ENCODE data around the gene PRIM1.
"Not testable (repeated sequence)": the region's sequence is repeated elsewhere in the genome, so short reads cannot be mapped to it uniquely, and the experiment has no call there.

The PRIM1 gene

DNA sequence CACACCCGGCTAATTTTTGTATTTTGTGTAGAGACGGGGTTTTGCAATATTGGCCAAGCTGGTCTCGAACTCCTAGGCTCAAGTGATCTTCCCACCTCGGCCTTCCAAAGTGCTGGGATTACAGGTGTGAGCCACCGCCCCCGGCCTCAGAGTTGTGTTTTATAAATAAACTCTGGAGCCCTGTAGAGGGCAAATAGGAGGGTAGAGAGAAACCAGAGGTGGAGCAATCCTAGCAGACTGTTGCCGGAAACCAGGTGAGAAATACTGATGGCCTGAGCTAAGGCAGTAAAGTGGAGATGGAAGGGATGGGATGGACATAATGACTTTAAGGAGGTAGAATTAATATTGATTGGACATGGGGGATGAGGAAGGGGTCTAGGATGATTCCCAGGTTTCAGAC, 8.3 kb upstream of the PRIM1 start:
- no peak for DNase-seq (ENCODE audit: low read depth)

DNA sequence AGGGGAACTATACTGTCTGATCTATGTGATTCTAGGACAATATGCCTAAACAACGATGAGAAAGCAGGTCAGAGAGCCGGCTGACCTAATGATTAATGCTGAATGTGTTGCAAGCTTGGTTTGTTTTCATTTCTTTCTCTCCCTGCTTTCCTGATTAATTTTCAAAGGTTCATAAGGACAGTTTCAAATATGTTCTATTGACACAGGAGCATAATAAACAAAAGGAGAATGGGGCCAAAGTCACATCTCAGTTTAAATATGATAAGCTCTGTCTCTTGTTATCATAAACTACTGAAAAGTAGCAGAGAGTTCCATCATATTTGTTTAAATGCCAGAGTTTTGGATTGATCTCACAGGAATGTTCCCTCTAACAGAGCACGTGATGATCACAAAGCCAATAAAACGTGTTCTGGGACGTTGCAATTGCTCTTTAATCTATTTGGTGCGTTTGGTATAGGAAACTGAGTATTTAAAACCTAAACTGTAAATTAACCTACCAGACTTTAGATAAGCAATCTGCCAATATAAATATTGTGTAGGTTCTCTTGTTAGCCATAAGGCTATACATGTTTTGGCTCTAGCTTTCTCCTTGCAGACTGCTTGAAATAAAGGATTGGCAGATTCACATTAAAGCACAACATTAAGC, 7.3 kb upstream of the PRIM1 start:
- no peak for DNase-seq (ENCODE audit: low read depth)

DNA sequence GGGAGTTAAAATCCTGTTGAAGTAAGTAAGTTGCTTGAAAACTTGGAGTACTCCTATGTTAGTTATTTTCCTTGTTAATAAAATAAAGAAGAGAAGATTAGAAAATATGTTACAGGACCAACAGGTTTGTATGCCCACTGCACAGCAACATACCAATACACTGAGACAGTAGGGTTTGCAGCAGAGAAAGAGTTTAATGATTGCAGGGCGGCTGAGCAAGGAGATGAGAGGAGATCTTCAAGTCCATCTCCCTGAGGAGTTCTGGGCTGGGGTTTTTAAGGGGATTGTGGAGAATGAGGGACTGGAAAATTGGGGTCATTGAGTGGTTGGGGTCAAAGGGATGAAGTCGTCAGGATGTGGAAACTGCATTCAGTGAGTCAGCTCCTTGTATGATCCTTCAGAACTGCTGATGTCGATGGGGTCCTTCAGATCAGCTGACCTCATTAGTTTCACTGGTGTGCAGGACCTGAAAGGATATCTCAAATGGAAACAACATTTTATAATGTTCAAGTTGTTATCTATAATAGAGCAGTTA, 6.7 kb upstream of the PRIM1 start:
- DNase-seq (ENCODE audit: low read depth), result no peak

DNA sequence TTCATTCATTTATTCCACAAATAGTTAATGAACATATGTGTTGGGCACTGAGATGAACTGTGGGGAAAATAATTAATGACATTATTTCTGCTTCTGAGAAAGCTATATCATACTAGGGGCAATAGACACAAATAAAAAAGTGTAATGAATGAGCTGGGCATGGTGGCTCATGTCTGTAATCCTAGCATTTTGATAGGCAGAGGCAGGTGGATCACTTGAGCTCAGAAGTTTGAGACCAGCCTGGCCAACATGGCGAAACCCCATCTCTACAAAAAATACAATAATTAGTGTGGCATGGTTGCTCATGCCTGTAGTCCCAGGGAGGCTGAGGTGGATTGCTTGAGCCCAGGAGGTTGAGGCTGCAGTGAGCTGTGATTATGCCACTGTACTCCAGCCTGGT, 5.8 kb upstream of the PRIM1 start:
- not testable (repeated sequence) for DNase-seq (ENCODE audit: low read depth)

DNA sequence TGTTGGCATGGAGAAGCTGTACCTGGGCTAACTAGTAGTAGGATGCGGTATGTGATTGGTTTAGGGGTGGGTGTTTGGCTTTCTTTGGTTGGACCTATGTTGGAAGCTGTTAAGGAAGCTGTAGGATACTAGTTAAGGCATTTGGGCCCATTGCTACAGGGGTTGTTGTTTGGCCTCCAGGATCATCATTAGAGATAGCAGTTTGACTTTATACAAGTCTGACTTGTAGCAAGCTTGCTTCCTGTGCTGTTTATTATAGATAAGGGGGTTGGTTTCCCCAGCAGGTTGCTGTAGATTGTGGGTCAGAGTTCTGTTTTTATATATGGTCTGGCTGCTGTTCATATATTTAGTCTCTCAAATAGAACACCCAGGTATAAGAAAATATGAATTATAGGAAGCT, 1.4 kb upstream of the PRIM1 start:
- no peak for DNase-seq (ENCODE audit: low read depth)

DNA sequence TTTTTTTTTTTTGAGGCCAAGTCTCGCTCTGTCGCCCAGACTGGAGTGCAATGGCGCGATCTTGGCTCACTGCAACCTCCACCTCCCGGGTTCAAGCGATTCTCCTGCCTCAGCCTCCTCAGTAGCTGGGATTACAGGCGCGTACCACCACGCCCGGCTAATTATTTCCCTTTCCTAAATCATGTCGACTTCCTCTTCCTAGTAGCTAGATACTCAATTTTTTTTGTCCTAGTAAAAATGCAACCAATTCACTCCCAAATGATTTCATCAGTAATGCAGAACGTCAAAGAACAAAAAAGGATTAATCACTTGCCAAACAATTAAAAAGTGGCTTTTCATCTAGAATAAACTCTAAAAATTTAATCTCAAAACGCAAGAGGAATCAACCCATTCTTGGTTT, 1.5 kb downstream of the PRIM1 start:
- DNase-seq (ENCODE audit: low read depth), result not testable (repeated sequence)

DNA sequence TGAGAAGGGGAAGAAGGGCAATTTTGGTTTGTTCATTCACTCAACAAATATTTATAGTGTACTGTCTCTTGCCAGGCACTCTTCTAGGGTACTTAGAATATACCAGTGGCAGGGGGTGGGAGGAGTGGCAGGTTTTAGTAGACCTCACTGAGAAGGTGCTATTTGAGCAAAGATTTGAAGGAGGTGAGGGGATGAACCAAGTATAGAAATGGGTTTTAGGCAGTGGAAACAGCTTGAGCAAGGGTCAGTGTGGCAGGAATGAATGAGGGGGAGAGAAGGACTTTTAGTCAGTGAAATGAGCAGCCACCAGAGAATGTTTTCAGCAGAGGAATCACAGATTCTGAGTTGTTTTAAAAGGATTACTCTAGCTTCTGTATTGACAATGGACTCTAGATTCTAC, 2.3 kb downstream of the PRIM1 start:
- no peak for DNase-seq (ENCODE audit: low read depth)

DNA sequence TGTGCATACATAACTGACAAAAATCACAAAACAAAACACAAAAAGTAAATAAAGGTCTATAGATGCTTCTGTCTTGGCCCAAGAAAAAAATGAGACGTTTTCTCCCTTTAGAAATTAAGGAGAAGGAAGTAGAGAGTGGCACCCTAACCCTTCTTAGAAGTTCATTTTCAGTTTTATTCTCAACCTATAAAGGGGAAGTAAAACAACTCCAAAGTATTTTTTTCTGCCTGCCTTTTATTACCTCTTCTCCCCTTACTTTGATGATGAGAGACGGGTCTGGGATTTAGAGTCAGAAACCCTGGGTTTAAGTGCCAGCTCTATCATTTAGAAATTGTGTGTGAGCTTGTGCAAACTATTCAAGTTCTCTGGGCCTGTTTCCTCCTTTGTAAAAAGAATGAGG, 2.8 kb downstream of the PRIM1 start:
- DNase-seq (ENCODE audit: low read depth), result no peak

DNA sequence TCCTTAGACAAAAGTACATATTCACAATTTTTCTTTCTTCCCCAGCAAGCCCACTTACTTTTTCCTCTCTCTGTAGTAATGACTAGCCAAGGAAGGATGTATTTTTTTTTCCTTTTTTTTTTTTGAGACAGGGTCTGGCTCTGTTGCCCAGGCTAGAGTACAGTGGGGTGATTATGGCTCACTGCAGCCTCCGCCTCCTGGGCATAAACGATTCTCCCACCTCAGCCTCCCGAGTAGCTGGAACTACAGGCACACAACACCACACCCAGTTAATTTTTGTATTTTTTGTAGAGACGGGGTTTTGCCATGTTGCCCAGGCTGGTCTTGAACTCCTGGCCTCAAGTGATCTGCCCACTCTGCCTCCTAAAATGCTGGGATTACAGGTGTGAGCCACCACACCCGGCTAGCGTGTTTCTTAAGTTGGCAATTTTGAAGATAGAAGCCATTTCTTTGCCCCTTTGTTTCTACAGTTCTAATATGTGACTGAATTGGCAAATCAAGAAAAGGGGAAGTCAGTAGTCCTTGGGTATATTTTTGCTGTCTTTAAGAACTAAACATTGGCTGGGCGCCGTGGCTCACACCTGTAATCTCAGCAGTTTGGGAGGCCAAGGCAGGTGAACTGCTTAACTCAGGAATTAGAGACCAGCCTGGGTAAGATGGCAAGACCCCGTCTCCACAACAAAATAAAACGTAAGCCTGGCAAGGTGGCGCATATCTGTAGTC, 23.8 kb downstream of the PRIM1 start:
- DNase-seq (ENCODE audit: low read depth), result no peak

DNA sequence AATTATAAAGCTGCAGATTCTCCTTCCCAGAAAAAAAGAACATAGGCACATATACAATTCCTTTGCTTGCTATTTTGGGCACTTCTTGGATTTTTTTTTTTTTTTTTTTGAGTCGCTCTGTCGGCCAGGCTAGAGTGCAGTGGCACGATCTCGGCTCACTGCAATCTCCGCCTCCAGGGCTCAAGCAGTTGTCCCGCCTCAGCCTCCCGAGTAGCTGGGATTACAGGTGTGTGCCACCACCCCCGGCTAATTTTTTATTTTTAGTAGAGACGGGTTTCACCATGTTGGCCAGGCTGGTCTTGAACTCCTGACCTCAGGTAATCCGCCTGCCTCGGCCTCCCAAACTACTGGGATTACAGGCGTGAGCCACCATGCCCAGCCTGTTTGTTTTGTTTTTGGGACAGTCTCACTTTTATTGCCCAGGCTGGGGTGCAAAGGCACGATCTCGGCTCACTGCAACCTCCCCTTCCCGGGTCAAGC, 25.9 kb downstream of the PRIM1 start:
- DNase-seq (ENCODE audit: low read depth), result not testable (repeated sequence)

DNA sequence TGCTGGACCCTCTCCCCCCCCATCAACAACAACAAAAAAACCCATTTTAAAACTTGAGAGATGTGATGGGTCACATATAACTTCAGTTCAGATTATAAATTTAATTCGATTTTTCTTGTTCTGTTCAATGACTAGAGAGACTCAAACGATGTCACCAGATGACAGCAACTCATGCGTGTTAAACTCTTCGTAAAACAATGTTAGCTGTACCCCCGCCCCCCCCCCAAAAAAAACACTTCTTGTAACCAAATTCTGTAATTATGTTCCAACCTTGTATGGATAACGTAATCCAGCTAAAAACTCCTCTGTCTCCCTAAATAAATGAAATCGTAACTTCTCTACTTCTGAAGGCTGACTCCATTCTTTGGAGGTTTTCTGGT, 26.4 kb downstream of the PRIM1 start:
- DNase-seq (ENCODE audit: low read depth), result no peak

DNA sequence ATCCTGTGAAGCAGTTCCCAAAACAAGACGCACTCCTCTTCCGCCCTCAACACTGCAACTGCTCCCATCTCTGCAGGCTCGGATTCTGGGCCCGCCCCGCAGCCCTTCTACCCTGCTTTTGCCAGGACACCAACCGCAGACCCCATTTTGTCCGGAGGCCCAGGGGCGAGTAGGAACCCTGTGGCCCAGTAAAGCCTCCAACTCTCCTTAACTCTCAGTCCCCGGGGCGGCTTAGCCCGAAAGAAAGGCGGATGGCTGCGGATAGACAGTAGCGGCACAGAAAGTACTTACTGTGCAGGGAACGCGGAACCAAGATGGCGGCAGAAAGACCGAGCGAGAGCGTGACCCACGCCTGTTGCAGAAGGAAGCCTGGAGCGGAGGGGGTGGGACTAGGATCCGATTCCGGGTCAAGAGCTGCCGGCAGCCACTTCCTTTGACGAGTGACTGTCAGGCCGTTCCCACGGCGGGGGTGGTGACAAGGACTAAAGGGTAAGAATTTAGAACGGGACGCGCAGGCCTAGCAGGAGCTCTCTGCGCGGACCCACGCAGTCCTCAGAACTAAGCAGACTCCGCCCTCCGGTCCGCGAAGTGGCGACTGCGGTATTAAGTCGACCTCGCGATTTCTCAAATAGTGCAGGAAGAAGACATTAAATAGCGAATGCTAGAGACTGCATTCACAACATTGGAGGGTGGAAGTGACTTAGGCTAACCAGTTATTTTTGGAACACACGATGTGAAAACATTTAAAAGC, 27.0 kb downstream of the PRIM1 start, which contains the start of gene NACA:
TSS of gene NACA (minus strand) at position 328 of the 751 bp plus-strand sequence. CDS start 778 bp downstream, outside the sequence.
- DNase-seq (ENCODE audit: low read depth), result peak; percentile 94

DNA sequence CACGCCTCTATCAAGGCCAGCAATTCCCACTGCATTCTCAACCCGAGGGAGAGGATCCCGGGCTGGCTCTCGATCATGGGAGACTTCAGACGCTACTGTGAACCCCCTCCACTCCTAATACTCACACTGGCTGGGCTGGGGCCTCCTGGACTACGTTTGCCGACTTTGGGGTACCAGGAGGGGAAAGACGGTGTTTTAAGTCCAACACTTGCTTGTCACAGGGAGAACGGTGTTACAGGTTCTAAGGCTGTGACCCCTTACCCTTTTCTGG, 27.5 kb downstream of the PRIM1 start:
- DNase-seq (ENCODE audit: low read depth), result no peak

DNA sequence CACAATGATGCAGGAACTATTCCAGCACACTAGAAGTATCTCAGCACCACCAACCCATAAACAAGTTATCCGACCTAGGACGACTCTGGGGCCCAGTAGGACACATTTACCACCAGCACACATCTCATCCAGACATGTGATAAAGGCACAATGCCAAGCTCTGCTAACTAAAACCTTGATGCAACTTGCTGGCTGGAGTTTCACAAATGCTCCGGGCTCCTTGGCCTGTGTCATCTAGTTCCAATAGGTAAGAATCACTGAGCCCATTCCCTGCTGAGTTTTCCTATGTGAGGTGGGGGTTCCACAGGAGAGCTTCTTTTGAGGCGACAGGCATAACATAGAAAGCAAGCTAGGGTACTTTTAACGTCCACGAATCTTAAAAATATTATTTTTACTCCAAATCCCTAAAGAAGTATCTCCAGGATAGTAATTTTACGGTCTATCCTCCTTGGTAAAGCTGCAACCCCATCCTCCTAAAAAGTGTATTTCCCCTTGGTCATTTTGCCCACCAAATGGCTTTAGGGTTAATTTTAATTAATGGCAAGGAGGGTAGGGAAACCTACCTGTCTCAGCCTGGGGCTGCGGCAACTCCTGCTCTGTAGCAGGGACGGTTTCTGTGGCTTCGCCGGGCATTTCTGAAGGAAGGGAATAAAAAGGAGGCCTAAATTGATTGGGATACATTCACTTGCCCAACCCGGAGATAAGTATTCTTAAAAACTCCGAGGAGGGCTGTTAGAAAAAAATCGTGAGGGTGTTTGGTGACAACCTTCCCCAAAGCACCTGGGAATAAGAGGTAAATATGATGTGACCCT, 28.0 kb downstream of the PRIM1 start:
- DNase-seq (ENCODE audit: low read depth), result no peak

DNA sequence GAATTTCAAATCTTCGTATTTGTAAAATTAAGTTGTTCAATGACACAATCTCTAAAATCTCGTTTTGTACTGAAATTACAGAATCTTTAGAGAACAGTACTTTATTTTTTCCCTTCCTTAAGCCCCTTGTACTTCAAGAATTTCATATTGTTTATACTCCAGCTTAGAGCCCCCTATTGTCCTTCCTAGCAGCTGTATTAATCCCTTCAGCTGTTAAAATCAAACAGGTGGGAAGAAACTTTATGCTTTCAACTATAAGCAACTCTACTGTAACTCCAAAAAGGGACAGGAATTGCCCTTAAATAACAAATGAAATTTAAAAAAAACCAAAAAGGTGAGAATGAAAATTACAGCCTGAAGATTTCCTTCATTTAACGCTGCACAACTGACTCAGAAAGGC, 28.8 kb downstream of the PRIM1 start:
- DNase-seq (ENCODE audit: low read depth), result no peak

DNA sequence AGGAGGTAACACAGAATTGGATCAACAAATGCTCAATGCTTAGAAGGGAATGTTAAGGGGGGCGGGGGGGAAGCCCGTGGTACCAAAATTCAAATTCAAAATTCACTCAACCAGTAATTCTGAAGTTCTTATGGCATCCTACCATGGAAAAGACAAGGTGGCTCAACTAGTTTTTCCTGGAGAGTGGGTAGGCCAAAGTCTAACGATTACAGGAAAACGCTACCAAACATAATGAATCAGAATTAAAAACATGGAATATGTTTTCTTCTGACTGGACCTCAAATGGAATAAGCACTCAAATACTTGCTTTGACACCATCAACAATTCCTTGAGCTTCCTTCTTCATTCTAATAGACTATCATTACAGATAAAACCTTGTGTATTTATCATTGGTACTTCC, 29.3 kb downstream of the PRIM1 start:
- DNase-seq (ENCODE audit: low read depth), result no peak

DNA sequence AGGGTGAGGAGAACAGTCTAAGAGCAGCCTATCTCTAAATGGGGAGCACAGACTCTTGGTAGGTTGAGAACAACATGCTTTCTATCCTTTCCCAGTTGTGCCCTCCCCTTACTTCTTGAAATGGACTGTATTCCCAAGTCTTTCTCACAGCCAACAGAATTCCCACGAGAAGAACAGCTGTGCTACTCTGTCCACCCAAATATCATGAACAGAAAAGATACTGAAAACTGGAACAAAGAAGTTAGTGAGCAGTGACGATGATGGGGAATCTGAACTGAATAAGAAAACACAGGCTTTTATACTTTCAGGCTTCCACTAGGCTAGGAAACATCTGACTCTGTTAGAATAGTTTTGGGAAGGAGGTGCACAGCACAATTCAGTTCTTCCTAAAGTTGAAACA, 30.4 kb downstream of the PRIM1 start:
- DNase-seq (ENCODE audit: low read depth), result no peak

DNA sequence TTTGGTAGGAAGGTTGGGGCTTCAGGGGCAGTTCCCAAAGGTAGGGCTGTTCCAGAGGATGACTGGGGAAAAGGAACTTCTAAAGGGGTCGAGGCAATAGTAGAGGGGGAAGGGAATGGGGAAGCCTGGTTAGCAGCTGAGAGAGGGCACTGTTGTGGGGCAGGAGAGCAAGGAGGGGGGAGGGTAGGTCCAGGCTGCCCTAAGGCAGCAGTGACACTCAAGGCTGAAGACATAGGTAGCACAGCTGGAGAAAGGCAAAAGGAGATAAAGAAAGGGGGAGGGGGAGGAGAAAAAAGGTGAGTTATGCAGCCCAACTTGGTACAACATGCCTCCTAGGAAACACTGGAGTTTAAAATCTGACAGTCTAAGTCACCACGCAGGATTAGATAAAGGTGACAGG, 30.9 kb downstream of the PRIM1 start:
- no peak for DNase-seq (ENCODE audit: low read depth)

DNA sequence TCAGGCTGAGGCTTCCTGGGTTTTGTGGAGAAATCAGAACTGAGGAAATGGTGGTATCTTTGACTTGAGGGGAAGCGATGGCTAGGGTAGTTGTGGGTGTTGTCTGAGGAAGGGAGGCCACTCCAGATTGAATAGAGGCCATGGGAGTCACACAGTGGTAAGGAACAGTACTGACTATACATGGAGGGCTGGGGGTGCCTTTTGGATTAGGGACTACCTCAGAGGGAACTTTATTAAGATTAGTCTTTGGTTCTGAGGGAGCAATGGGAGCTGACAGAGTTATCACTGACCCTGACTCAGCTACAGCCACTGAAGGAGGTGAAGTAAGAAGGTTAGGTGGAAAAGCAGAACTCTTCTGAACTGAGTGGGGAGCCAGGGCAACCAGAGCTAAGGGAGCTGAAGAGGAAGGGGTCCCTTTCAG, 31.4 kb downstream of the PRIM1 start:
- no peak for DNase-seq (ENCODE audit: low read depth)

DNA sequence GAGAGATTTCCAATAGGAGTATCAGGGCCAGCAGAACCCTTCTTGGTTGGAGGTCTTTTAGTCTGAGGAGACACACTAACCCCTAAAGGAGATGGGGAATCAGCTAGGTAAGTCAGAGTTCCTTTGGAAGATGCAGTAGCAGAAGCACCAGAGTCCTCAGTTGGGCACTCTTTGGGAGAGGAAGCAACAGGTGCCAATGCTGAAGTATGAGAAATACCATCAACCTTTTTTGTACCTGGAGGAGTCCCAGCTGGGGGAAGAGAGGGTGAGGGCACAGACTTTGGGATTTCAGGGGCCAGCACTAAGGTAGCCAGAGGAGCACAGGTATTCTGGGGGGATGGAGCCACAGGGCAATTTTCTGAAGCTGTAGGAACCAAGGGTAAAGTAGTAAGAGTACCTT, 33.1 kb downstream of the PRIM1 start:
- no peak for DNase-seq (ENCODE audit: low read depth)

DNA sequence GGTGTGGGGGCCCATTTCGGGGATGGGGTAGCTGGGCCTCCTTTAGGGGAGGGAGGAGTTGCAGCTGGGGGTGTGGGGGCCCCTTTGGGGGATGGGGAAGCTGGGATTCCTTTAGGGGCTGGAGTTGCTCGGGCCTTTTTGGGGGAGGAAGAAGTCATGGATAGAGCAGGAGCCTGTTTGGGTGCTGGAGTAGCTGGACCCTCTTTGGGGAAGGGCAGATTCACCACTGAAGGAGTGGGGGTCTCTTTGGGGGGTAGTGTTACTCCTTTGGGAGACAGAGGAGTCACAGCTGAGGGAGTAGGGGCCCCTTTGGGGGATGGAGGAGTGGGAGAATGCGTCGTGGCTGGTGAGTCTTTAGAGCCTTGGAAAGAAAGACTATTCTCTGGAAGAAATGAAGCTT, 33.5 kb downstream of the PRIM1 start:
- DNase-seq (ENCODE audit: low read depth), result no peak

DNA sequence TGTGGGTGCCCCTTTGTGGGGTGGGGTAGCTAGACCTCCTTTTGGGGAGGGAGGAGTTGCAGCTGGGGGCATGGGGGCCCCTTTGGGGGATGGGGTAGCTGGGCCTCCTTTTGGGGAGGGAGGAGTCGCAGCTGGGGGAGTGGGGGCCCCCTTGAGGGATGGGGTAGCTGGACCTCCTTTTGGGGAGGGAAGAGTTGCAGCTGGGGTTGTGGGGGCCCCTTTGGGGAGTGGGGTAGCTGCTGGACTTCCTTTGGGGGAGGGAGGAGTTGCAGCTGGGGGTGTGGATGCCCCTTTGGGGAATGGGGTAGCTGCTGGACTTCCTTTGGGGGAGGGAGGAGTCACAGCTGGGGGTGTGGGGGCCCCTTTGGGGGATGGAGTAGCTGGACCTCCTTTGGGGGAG, 34.0 kb downstream of the PRIM1 start:
- no peak for DNase-seq (ENCODE audit: low read depth)

Data from activated T-helper 1 cell treated with Interleukin-2 at 50 U/mL for 16 hours (primary cell).